Gastrocnemius medialis (tissue), 4 donors: ENCODE measurements around the gene GNAI3.

ENCODE experiments used
- POLR2A ChIP-seq, 2 donors: fragments of 450-650 bp; IDR thresholded peaks; one replicate each; pipeline ENCODE4 v1.6.1; 2017; ENCODE audit warnings: antibody characterized with exemption in 2 of 2, mild to moderate bottlenecking in 2 of 2, moderate library complexity in 2 of 2
- TF ChIP-seq, protein P1 (sequence below), 5 experiments: fragments of 450-650 bp in 3 of 5; fragments of 200-600 bp in 2 of 5; sonication (generic) in 2 of 5; IDR thresholded peaks in 4 of 5; conservative IDR thresholded peaks in 1 of 5; 1 replicate in 4 of 5; 2 replicates in 1 of 5; pipeline ENCODE4 v1.5.1; 2016 to 2019; ENCODE audit warnings: antibody characterized with exemption in 5 of 5, mild to moderate bottlenecking in 3 of 5, moderate library complexity in 3 of 5

DNA sequence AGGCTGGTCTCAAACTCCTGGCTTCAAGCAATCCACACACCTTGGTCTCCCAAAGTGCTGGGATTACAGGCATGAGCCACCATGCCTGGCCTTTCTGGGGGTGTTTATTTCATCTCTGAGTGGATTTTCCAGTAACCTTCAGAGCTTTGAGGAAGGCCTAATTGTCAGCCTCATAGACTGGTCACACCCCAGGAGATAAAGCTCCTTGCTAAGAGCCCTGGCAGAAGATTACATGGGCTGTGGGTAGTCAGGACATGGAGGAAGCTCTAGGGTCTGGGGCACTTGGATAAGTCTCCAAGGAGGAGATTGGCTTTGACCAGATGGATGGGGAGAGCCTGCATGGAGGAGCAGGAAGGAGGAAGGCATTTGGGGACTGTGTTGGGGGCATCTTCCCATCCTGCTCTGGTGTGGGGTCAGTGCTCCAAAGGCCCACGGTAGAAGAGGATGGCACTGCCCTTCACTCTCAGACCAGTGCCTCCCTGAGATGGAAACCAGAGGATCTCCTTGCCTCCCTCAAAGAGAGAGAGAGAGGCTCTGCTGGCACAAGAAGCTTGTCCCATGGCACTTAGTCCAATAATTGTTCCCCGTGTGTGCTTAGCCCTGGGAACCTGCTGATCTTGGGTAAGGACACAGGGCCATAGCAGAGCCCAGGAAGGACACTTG lies 92.8 kb downstream of the GNAI3 start:
- TF ChIP-seq, protein P1, sequence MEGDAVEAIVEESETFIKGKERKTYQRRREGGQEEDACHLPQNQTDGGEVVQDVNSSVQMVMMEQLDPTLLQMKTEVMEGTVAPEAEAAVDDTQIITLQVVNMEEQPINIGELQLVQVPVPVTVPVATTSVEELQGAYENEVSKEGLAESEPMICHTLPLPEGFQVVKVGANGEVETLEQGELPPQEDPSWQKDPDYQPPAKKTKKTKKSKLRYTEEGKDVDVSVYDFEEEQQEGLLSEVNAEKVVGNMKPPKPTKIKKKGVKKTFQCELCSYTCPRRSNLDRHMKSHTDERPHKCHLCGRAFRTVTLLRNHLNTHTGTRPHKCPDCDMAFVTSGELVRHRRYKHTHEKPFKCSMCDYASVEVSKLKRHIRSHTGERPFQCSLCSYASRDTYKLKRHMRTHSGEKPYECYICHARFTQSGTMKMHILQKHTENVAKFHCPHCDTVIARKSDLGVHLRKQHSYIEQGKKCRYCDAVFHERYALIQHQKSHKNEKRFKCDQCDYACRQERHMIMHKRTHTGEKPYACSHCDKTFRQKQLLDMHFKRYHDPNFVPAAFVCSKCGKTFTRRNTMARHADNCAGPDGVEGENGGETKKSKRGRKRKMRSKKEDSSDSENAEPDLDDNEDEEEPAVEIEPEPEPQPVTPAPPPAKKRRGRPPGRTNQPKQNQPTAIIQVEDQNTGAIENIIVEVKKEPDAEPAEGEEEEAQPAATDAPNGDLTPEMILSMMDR (IDR thresholded peaks at IDR 0.05 in 4 of 5, conservative IDR thresholded peaks at IDR 0.05 in 1 of 5), result no peak
- no peak for TF ChIP-seq POLR2A (IDR thresholded peaks at IDR 0.05)
